Suppressor macrophage treated with lipopolysaccharide for 1 hour (primary cell): ENCODE measurements around the gene LBX2.

Source experiments
- DNase-seq, 3 donors: peaks; one replicate each; pipeline ENCODE4 v3.0.0-alpha.2; 2020 to 2022

Gene LBX2, protein sequence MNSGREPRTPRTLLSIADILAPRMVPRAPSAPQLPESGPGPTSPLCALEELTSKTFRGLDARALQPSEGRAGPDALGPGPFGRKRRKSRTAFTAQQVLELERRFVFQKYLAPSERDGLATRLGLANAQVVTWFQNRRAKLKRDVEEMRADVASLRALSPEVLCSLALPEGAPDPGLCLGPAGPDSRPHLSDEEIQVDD

GRCh38 chr2:74499267-74499939 is at the start of gene LBX2:
Gene LBX2 (minus strand): TSS chr2:74499603. CDS start chr2:74499537, 66 bp downstream.
- DNase-seq: peak in 2 of 3 donors; percentile 30 to 53

DNA sequence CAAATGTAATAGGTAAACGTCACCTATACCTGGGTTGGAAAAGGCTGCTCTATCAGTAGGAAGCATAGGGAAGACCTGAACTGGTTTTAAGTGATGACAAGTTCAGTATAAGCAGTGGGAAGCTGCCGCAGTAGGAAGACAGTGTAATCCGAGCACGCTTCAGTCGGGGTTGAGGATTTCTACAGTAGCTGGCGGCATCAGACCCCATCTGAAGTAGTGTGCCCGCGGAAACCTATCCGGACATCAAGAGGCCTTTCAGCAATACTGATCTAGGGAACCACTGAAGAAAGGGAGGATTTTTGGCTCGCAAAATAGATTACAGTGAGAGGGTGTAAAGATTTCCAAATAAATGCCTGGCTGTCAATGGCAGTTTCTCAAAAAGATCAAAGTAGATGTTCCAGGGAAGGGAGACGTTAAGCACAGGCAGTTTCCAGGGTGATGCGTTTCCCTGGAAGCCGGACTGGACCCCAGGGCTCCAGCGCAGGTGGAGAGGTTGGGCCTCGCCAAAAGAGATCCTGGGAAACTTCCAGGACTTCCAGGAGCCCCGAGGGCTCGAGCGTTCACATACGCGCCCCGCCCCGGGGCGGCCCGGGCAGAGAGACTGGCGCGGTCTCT is 49.0 kb upstream of the LBX2 start:
- DNase-seq: no peak

GRCh38 chr2:74546004-74546403 is 46.6 kb upstream of the LBX2 start:
- DNase-seq: no peak

DNA sequence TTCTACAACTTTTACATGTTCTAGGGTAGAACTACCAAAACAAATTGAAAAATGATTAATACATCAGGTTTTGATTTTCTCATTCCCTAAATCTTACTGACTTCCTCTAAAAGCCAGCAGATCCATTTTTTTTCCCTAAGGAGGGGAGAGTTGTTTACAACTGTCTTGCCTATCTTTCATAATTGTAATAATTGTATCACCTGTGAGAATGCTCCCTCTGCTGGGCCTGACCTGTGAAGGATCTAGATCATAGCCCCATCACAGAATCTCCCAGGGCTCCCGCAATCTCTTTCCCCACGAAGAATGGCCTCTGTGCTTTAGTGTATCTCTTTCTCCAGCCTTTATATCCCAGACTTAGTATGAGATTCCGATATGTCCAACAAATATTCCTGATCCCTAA is 45.2 kb upstream of the LBX2 start:
- DNase-seq: no peak

DNA sequence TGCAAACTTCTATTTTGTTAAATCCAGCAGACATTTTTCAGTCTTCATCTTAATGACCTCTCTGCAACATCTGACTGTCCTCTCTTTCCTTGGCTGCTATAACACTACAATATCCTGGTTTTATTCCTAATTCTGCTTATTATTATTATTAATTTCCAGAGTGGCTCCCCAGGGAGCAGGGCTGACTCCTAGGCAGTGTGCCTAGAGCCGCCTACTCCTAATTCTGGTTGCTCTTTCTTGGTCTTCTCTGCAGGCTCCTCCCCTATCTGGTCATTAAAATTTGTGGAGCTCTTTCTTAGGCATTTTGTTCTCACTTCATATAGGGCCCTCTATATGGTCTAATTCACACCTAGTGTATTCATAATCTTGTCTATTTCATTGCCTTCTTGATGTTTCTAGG is 43.6 kb upstream of the LBX2 start:
- no peak for DNase-seq

- DNase-seq: no peak
These were observed 40.9 kb upstream of the LBX2 start for GRCh38 chr2:74540291-74540690.

GRCh38 chr2:74538881-74539339 is 39.5 kb upstream of the LBX2 start:
- no peak for DNase-seq

- no peak for DNase-seq
These were observed 37.7 kb upstream of the LBX2 start for GRCh38 chr2:74537140-74537539.

DNA sequence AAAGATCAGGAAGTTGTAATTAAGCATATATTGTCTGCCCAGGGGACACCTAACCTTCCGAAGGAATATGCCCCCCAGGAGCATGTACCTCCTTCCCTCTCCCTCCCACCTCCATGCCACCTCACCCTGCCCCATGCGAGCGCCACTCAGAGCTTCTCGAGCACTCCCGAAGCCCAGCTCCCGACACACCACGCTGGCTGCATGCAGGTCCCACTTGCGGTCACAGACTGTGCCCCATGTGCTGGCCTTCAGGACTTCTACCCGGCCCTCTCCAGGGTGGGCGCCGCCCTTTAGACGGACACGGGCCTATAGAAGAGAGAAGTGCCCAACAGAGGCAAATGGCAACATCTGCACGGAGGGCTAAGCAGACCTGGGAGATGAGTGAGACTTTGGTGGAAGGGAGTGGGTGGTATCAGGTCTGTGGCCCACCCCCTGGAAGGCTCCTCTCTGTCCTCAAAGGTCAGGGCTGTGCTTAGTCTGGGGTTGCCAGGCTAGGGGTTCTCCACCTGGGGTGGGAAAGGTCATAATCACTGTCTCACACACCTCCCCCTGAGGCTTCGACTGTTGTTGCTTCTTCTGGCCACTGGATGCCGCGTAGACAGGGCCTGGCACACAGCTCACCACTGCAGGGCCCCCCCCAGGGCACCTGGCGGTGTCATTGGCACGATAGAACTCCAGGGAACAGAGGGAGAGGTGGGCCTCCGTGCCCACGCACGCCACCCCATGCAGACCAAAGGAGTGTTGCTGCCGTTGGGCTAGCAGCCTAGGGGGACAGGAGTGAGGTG is 37.0 kb upstream of the LBX2 start:
- no peak for DNase-seq

GRCh38 chr2:74535440-74535965 is 36.1 kb upstream of the LBX2 start:
- no peak for DNase-seq

GRCh38 chr2:74534411-74534810 is 35.0 kb upstream of the LBX2 start:
- DNase-seq: no peak

GRCh38 chr2:74533464-74533863 is 34.1 kb upstream of the LBX2 start:
- DNase-seq: no peak

DNA sequence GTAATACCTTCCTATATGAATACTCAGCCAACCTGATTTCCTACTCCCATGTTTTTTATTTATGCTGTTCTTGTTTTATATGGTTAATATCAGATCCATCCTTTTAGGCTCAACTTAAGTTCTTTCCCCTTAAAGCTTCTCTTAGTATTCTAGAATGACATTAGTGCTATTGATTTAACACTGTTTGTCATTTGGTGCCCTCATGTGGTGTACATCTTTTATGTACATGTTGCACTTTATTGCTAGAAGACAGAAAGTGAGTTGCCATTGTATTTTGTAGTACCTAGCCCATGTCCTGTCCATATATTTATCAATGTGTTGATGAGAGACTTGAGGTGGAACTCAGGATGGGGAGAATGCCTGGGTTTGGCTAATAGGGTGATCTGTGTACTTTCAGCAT is 32.8 kb upstream of the LBX2 start:
- peak; percentile 56 to 78 (median 68) for DNase-seq

DNA sequence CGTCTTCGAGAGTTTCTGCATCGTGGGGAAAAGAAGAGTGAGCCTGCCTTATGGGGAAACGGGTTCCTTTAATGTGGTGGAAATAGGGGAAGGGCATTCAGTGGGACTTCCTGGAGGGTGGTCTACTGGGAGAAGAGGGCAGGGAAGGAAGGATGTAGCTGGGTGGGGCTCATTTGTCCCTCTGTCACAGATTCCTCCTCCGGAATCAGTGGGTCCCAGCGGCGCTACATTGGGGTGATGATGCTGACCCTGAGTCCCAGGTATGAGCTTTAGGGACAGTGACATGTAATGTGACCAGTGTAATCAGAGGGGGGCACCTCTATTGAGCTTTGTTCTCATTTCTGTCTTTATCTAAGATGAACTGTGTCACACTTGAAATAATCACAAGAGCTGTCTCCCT is 32.3 kb upstream of the LBX2 start:
- no peak for DNase-seq

GRCh38 chr2:74530239-74531187 is 31.1 kb upstream of the LBX2 start:
- DNase-seq: peak; percentile 78 to 83 (median 82)

DNA sequence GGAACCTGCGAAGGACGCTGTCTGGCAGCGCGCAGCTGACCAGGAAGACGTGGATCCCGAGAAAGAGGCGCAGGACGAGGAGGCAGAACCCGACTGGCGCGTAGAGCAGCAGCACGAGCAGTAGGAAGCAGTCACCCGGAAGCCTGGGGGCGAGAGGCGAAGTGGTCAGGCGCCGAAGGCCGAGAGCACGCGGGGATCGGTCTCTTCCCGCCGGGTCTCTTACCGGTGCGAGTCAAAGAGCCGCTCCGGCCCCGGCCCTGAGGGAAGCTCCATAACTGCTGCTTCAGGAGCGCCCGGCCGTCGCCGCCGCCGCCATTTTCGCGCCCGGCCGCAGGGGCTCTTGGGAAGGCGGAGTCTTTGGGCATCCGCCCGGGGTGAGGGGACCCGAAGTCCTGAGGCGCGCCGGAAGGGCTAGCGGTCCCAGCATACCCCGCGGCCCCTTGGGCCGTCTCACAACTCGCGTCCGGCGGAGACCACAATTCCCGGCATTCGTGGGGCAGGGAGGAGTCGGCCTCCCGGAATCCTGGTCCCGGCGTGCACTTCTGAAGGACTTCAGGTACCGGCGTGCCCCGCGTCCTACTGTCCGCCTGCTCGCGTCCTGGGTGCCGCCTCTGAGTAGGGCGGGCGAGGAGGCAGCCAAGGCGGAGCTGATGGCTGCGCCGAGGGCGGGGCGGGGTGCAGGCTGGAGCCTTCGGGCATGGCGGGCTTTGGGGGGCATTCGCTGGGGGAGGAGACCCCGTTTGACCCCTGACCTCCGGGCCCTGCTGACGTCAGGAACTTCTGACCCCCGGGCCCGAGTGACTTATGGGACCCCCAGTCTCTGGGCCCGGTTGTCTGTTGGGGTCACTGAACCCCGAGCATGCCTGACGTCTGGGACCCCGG is 30.2 kb upstream of the LBX2 start, which contains the start of the genes AUP1 and HTRA2:
TSS of gene AUP1 (minus strand) at position 350 of the 882 bp plus-strand sequence. CDS start at position 273, 77 bp downstream.
TSS of gene HTRA2 (plus strand) at position 577 of the 882 bp plus-strand sequence. CDS start at position 651, 74 bp downstream.
- peak; percentile 99 to 100 (median 99) for DNase-seq

DNA sequence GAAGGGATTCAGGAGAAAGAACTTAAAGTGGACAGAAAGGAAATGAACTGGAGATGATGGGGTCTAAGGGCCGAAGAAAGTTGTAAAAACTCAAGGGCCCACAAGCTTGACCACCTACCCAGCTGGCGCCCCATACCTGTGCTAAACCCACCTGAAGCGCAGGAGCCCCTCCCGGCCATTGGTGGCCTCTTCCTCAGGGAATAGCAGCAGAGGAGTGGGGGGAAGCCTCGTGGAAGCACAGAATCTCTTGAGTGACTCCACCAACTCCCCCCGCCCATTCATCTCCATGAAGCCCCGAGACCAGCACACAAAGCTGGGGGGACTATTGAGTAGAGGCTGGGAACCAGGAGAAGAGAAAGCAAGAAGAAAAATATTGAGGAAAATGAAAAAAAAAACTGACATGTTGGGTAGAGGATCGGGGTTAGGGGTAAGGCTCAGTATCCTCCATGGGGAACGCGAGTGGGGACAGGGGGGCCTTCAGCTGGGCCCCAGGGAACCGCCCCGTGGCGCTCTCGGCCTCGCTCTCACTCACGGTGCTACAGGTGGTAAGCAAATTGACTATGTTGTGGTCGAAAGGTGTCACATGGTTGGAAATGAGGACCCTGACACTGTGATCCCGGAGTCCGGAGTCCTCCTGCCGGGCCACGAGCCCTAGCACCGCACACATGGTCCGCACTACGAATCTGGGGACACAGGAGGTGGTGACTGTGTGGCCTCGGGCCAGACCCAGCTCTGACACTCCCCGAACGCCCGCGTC is 29.4 kb upstream of the LBX2 start:
- DNase-seq: no peak

DNA sequence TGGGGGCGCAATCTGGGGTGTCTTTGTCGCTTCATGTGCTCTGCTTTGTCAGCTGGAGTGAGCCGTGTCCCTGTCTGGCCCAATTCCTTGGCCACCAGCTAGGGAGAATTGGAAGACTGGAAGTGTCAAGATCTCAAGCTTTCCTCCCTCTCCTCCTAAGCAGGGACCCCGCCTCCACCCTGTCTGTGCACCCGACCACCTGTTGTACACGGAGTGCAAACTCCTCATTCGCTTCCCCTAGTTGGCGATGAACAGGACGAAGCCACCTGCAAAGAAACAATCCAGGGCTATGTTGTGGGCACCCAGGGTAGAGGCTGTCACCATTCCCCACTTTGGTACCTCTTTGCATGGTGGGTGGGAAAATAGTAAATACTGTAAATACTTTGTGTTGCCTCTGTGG is 28.3 kb upstream of the LBX2 start:
- no peak for DNase-seq

- DNase-seq: no peak
These were observed 27.3 kb upstream of the LBX2 start for GRCh38 chr2:74526649-74527230.
